KMS-11 (cell line): ENCODE results near the gene HSBP1L1.

Experiments
- H2AFZ ChIP-seq: fragments of 200-600 bp; sonication (generic); 2 replicates; pipeline ENCODE4 v1.6.1; 2016; ENCODE audit warnings: antibody characterized with exemption, mixed run types, low read depth
- H3K27ac ChIP-seq: fragments of 200-600 bp; sonication (generic); 2 replicates; pipeline ENCODE4 v1.6.1; 2016; ENCODE audit warnings: mild to moderate bottlenecking, mixed run types
- H3K27me3 ChIP-seq: fragments of 200-600 bp; sonication (generic); 2 replicates; pipeline ENCODE4 v1.6.1; 2017; ENCODE audit warnings: mild to moderate bottlenecking, low read depth, mixed run types, moderate library complexity; ENCODE audit not compliant: insufficient read depth
- H3K36me3 ChIP-seq: fragments of 200-600 bp; sonication (generic); 2 replicates; pipeline ENCODE4 v1.6.1; 2017; ENCODE audit warnings: mild to moderate bottlenecking, mixed run types; ENCODE audit not compliant: insufficient read depth
- H3K4me1 ChIP-seq: fragments of 200-600 bp; sonication (generic); 2 replicates; pipeline ENCODE4 v1.6.1; 2016; ENCODE audit warnings: mild to moderate bottlenecking, low read depth, mixed run types; ENCODE audit not compliant: poor library complexity, severe bottlenecking
- H3K4me2 ChIP-seq: fragments of 200-600 bp; sonication (generic); 2 replicates; pipeline ENCODE4 v1.7.0; 2016; ENCODE audit warnings: mild to moderate bottlenecking, mixed run types
- H3K4me3 ChIP-seq: fragments of 200-600 bp; sonication (generic); IDR thresholded peaks from 2 replicates; pipeline ENCODE4 v1.6.1; 2017; ENCODE audit warnings: low read depth, low read length, mixed read lengths; ENCODE audit not compliant: insufficient read depth
- H3K79me2 ChIP-seq: fragments of 200-600 bp; sonication (generic); 2 replicates; pipeline ENCODE4 v1.6.1; 2016; ENCODE audit warnings: low read depth, mixed run types; ENCODE audit not compliant: insufficient read depth
- H3K9ac ChIP-seq: fragments of 200-600 bp; sonication (generic); 2 replicates; pipeline ENCODE4 v1.6.1; 2016; ENCODE audit warnings: mild to moderate bottlenecking, mixed run types
- H4K20me1 ChIP-seq: fragments of 200-600 bp; sonication (generic); 2 replicates; pipeline ENCODE4 v1.6.1; 2016; ENCODE audit warnings: mild to moderate bottlenecking, mixed run types; ENCODE audit not compliant: insufficient read depth
- CTCF ChIP-seq: fragments of 200-600 bp; sonication (generic); conservative IDR thresholded peaks from 2 replicates; pipeline ENCODE4 v1.6.1; 2017; ENCODE audit warnings: low read depth, mild to moderate bottlenecking, antibody characterized with exemption, low read length, moderate library complexity, mixed read lengths

HSBP1L1 gene

DNA sequence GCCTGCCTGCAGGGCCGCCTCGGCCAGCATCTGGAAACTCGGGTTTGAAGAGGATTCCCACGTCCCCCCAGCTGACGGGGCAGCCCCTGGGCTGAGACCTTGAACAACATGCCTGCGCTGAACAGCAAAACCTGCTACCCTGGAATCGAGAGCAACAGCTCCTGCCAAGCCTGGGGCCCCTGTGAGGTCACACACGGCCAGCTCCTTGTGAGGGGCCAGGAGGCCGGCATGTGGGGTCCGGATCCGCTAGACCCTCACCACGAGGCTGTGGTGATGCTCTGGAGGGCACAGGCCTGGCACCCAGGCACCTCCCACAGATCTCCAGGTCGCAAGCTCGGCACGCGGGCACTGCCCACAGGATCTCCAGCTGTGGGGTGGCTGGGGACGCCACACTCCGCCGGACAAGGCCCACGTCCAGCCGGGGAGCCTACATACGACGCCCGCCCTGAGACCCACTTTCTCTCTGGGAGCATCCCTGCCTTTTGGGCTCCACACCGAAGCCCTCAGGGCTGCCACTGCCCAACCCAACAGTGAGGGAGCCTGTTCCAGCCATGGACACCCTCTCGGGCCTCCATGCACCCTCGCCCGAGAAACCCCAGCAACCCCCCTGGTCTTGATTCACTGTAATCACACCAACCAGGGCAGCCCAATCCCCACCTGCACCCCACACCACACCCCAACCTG is 47.1 kb upstream of the HSBP1L1 start:
- Histone ChIP-seq H3K79me2 (no peaks in the 10 kb centered on the region), H3K4me1 (no peaks in the 10 kb centered on the region), H3K4me3 (no peak overlapping the region), H2AFZ (no peak overlapping the region), H3K27me3 (no peaks in the 10 kb centered on the region), H3K4me2 (no peak overlapping the region), H3K27ac (no peak overlapping the region), H4K20me1 (no peaks in the 10 kb centered on the region), H3K9ac (no peak overlapping the region), H3K36me3 (no peaks in the 10 kb centered on the region; the same call in 1 of the 2 replicates)
- TF ChIP-seq CTCF, result no peak

- Histone ChIP-seq H3K9ac (no peak overlapping the region), H4K20me1 (no peaks in the 10 kb centered on the region), H3K36me3 (no peaks in the 10 kb centered on the region; the same call in 1 of the 2 replicates), H3K4me1 (no peaks in the 10 kb centered on the region), H3K27me3 (no peaks in the 10 kb centered on the region), H3K4me2 (no peak overlapping the region), H3K27ac (no peak overlapping the region), H2AFZ (no peak overlapping the region), H3K4me3 (no peak overlapping the region), H3K79me2 (no peaks in the 10 kb centered on the region)
- no peak for TF ChIP-seq CTCF
Measured at GRCh38 chr18:79917853-79918614, 46.4 kb upstream of the HSBP1L1 start.

DNA sequence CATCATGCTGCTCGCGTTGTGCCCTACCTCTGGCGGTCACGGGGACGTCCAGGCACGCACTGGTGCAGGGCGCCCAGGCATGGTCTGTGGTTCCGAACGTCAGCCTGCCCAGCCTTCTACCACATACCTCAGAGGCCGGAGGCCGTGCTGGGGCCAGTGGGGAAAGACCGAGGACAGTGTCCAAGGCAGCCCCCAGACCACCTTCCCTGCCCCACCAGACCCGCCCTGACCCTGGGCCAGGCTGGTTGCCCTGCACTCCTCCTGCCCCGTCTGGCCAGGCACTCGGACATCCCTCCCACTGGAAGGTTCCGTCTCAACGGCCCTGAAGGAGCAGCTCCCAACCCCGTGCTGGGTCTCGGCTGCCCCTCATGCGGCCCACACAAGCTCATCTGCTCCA is 45.8 kb upstream of the HSBP1L1 start:
- Histone ChIP-seq H3K36me3 (no peaks in the 10 kb centered on the region; the same call in 1 of the 2 replicates), H3K4me1 (no peaks in the 10 kb centered on the region), H3K9ac (no peak overlapping the region), H3K4me3 (no peak overlapping the region), H4K20me1 (no peaks in the 10 kb centered on the region), H3K27me3 (no peaks in the 10 kb centered on the region), H3K79me2 (no peaks in the 10 kb centered on the region), H3K27ac (no peak overlapping the region), H3K4me2 (no peak overlapping the region), H2AFZ (no peak overlapping the region)
- TF ChIP-seq CTCF, result no peak

DNA sequence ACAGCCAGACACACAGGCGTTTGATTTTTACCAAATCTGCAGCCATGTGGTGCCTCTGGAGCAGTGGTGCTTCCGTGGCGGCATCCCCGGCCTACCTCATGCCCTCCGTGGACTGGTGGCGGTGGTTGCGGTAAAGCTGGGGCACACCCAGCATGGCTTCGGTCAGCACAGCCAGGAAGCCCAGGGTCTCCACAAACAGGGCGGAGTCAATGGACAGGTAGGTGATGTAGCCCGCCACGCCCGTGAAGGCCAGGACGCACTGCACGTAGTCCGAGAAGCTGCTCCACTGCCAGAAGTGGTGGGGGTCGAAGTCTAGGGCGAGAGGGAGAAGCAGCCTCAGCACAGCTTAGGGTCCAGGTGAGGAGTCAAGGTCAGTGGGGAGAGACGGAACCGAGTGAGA is 45.4 kb upstream of the HSBP1L1 start:
- H4K20me1 ChIP-seq, result no peaks in the 10 kb centered on the region
- H3K4me1 ChIP-seq, result no peaks in the 10 kb centered on the region
- H3K4me3 ChIP-seq, result no peak overlapping the region
- no peaks in the 10 kb centered on the region for H3K79me2 ChIP-seq
- TF ChIP-seq CTCF, result no peak
- H3K27me3 ChIP-seq, result no peaks in the 10 kb centered on the region
- no peak overlapping the region for H3K9ac ChIP-seq
- no peak overlapping the region for H2AFZ ChIP-seq
- no peak overlapping the region for H3K4me2 ChIP-seq
- H3K27ac ChIP-seq, result no peak overlapping the region
- H3K36me3 ChIP-seq, result no peaks in the 10 kb centered on the region; the same call in 1 of the 2 replicates
